ENCODE results near the gene IBSP. TPM values are rescaled to one million over a fixed set of nuclear protein-coding genes. Genes with fewer than 3 reads are reported as not detected.

Gene IBSP
- total and polyA plus RNA-seq, 9 of the 15 experiments (the other 6 are each of a cell fraction or from before 2014, with no cell fraction given): not detected

- TF ChIP-seq REST (IDR thresholded peaks at IDR 0.05; ENCODE audit: borderline replicate concordance) (peak; percentile 60; the same call in 1 of the 2 replicates), REST (CRISPR knock-in tag; IDR thresholded peaks at IDR 0.05; ENCODE audit: low read depth) (no peak), RB1 (IDR thresholded peaks at IDR 0.05; ENCODE audit: low read depth) (no peak), GTF2B (IDR thresholded peaks at IDR 0.05; ENCODE audit: extremely low read depth, insufficient read length) (no peak), TBP (optimal IDR thresholded peaks at IDR 0.05; ENCODE audit: low read depth, low read length) (no peak), HNRNPH1 (optimal IDR thresholded peaks at IDR 0.05; ENCODE audit: low read depth, low read length) (no peak), ZNF395 (CRISPR knock-in tag; IDR thresholded peaks at IDR 0.05) (no peak), ZNF655 (CRISPR knock-in tag; IDR thresholded peaks at IDR 0.05) (no peak), ZKSCAN1 (IDR thresholded peaks at IDR 0.05; ENCODE audit: low read depth, low read length) (no peak)
These were observed 39.7 kb downstream of the IBSP start (continued) for GRCh38 chr4:87838890-87839591.
